K562 (cell line): ENCODE measurements around the gene SP6. TPM values are rescaled to one million over a fixed set of nuclear protein-coding genes. Genes with fewer than 3 reads are reported as not detected.

ENCODE experiments used
- HDAC1 ChIP-seq, 2 experiments: fragments of 450-650 bp; IDR thresholded peaks; 2 replicates each; pipeline ENCODE4 v1.6.1; 2016 to 2017; ENCODE audit warnings: inconsistent platforms in 1 of 2, mild to moderate bottlenecking in 1 of 2, moderate library complexity in 1 of 2
- KDM5B ChIP-seq: fragments of 200-600 bp; sonication (generic); IDR thresholded peaks from 2 replicates; pipeline ENCODE4 v1.6.1; 2012; ENCODE audit warnings: low read depth, mild to moderate bottlenecking, moderate library complexity, low read length, control low read depth, inconsistent platforms; ENCODE audit not compliant: insufficient replicate concordance
- NFYB ChIP-seq: IDR thresholded peaks from 2 replicates; pipeline ENCODE4 v1.6.1; 2011; ENCODE audit warnings: mild to moderate bottlenecking, moderate library complexity; ENCODE audit not compliant: insufficient read length; ENCODE audit errors: extremely low read depth
- NONO ChIP-seq, 2 experiments: fragments of 200-400 bp in 1 of 2; fragments of 450-650 bp in 1 of 2; formaldehyde crosslinking in 1 of 2; IDR thresholded peaks; 2 replicates each; pipeline ENCODE4 v1.6.1; 2017; ENCODE audit warnings: low read depth in 2 of 2, mild to moderate bottlenecking in 2 of 2, moderate library complexity in 2 of 2, low read length in 1 of 2
- OTX1 ChIP-seq: fragments of 450-650 bp; formaldehyde crosslinking; IDR thresholded peaks from 2 replicates; pipeline ENCODE4 v1.4.0; 2022; ENCODE audit warnings: mild to moderate bottlenecking
- POLR2A ChIP-seq: fragments of 450-650 bp; conservative IDR thresholded peaks from 2 replicates; pipeline ENCODE4 v1.6.1; 2016
- POLR2AphosphoS5 ChIP-seq: IDR thresholded peaks from 2 replicates; pipeline ENCODE4 v1.6.1; 2011; ENCODE audit warnings: mild to moderate bottlenecking, low read depth, low read length, moderate library complexity; ENCODE audit not compliant: control insufficient read depth, insufficient read depth
- POLR2G ChIP-seq: fragments of 200-400 bp; formaldehyde crosslinking; IDR thresholded peaks from 2 replicates; pipeline ENCODE4 v1.6.1; 2017; ENCODE audit warnings: low read depth, mild to moderate bottlenecking, antibody characterized with exemption, low read length, moderate library complexity
- SNIP1 ChIP-seq: fragments of 450-650 bp; IDR thresholded peaks from 2 replicates; pipeline ENCODE4 v1.7.1; 2017; ENCODE audit warnings: low read depth, mild to moderate bottlenecking
- SP1 ChIP-seq: sonication (generic); formaldehyde crosslinking; IDR thresholded peaks from 2 replicates; pipeline ENCODE4 v1.8.1; 2022; ENCODE audit warnings: mild to moderate bottlenecking, missing genetic modification reagents
- SRF ChIP-seq, 2 experiments: fragments of 250-450, 450-650 bp in 1 of 2; sonication (Bioruptor Pico) in 1 of 2; sonication (generic) in 1 of 2; formaldehyde crosslinking; IDR thresholded peaks; 2 replicates each; pipeline versions ENCODE4 v1.5.0 to v1.5.1; 2020 to 2022; ENCODE audit warnings: mild to moderate bottlenecking in 1 of 2, missing genetic modification reagents in 1 of 2
- TAF1 ChIP-seq: IDR thresholded peaks from 2 replicates; pipeline ENCODE4 v1.6.1; 2011; ENCODE audit warnings: mild to moderate bottlenecking, low read length, moderate library complexity; ENCODE audit not compliant: insufficient read depth, control insufficient read depth, severe bottlenecking; ENCODE audit errors: extremely low read depth
- TEAD1 ChIP-seq, 2 experiments: fragments of 450-650 bp in 1 of 2; sonication (generic) in 1 of 2; formaldehyde crosslinking; IDR thresholded peaks; 2 replicates each; pipeline versions ENCODE4 v1.4.0 to v1.8.0; 2020 to 2022; ENCODE audit warnings: mild to moderate bottlenecking in 2 of 2, missing genetic modification reagents in 1 of 2
- ZSCAN32 ChIP-seq: fragments of 450-650 bp; formaldehyde crosslinking; IDR thresholded peaks from 2 replicates; pipeline ENCODE4 v1.4.0; 2020; ENCODE audit warnings: mild to moderate bottlenecking, moderate library complexity
- polyA plus RNA-seq, 8 experiments: library from polyadenylated mRNA; depleted of rRNA in 4 of 8; stranded (reverse) in 5 of 8; unstranded in 3 of 8; fragments of >200 nt; fragmentation: Nextera tagmentation in 2 of 8; fragmentation: Illumina TruSeq in 1 of 8; extraction: Ambion mirVana in 2 of 8; extraction: Trizol in 1 of 8; gene quantifications; 2 replicates each; pipeline versions ENCODE4 v1.2.1 to v1.2.3, GENCODE V29; 2011 to 2014; ENCODE audit warnings: inconsistent platforms in 1 of 8, missing spikeins in 1 of 8
- total RNA-seq, 7 experiments: library from RNA; depleted of rRNA in 6 of 7; stranded (reverse); fragments of >200 nt in 6 of 7; fragmentation: Illumina TruSeq in 2 of 7; extraction: Trizol in 2 of 7; gene quantifications; 2 replicates each; pipeline versions ENCODE4 v1.2.1 to v1.2.3, GENCODE V29; 2011 to 2021; ENCODE audit warnings: low replicate concordance in 1 of 7
- TF ChIP-seq, protein P1 (sequence below), 3 experiments: fragments of 200-800 bp in 1 of 3; fragments of 250-450 bp in 1 of 3; fragments of 450-650 bp in 1 of 3; sonication (Bioruptor Pico) in 1 of 3; sonication (Bioruptor generic) in 1 of 3; formaldehyde crosslinking in 1 of 3; IDR thresholded peaks; 2 replicates each; pipeline versions ENCODE4 v1.6.1 to v1.8.0; 2016 to 2022; ENCODE audit warnings: mild to moderate bottlenecking in 2 of 3, missing genetic modification characterization in 2 of 3, missing compliant biosample characterization in 1 of 3, moderate library complexity in 1 of 3
- TF ChIP-seq, protein P2 (sequence below): sonication (generic); formaldehyde crosslinking; IDR thresholded peaks from 2 replicates; pipeline ENCODE4 v1.8.0; 2022; ENCODE audit warnings: mild to moderate bottlenecking, missing genetic modification reagents
- TF ChIP-seq, protein P3 (sequence below): fragments of 450-650 bp; IDR thresholded peaks from 2 replicates; pipeline ENCODE4 v1.6.1; 2016
- TF ChIP-seq, protein P4 (sequence below): fragments of 450-650 bp; IDR thresholded peaks from 2 replicates; pipeline ENCODE4 v1.6.1; 2016; ENCODE audit warnings: borderline replicate concordance

Gene SP6
- total and polyA plus RNA-seq, 9 of the 15 experiments (the other 6 are each of a cell fraction or from before 2014, with no cell fraction given): 0.11 to 7.9 (median 2.2) TPM

DNA sequence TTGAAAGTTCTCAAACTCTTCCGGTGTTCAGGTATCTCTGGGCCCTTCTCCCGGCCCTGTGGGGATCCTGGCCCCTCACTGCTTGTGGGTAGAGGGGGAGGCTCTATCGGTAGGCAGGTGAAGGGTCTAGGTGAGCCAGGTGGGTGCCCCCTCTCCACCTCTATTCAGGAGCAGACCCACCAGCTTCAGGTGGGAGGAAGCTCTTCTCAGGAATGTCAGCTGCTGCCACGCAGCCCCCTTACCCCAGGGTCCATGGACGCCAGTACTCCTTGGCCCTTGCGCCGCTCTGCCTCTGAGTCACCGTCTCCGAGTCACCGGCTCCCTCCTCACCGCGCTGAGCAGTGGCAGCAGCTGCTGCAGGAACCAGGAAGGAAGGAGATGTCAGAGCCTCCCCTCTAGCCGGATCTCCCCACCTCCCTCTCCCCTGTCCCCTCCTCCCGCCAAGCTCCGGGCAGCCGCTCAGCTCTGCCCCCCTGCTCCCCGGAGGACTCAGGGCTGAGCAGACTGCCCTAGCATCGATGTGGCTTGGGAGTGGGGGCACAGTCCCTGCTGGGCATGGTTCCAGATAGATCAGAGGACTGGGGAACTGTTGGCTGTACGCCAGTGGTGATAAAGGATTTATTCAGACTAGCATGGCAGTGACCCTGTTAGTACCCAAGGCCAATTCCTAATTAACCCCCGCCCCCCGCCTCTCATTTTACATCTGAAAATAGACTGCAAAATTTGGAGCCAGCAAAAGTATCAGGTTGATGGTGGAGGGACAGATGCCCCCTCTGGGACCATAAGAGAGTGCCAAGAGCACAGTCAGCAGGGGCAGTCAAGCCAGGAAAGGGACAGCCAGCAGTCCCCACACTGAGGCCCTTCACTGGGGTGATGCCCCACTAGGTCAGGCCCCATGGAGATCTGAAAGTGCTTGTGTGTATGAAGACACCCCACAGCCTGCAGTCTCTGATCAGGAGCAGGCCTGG, 29.3 kb downstream of the SP6 start, which contains the start of gene OSBPL7 (continued):
- TF ChIP-seq SRF (CRISPR knock-in tag; IDR thresholded peaks at IDR 0.05) (peak in 1 of 2 experiments; percentile 64; a peak in 1 of 4 replicates), HDAC1 (IDR thresholded peaks at IDR 0.05) (peak in 1 of 2 experiments; percentile 93; a peak in 2 of 4 replicates), TEAD1 (CRISPR knock-in tag; IDR thresholded peaks at IDR 0.05) (0 out of 4 replicates have a peak, but pooled peaks of 1 of the 2 experiments have one; percentile 41), KDM5B (peak; percentile 62), ZSCAN32 (CRISPR knock-in tag) (no peak), OTX1 (no peak), NONO (IDR thresholded peaks at IDR 0.05; ENCODE audit: low read depth in 2 of 2, low read length in 1 of 2) (no peak), SNIP1 (peak; percentile 79), POLR2AphosphoS5 (peak; percentile 76), POLR2G (peak; percentile 83), POLR2A (peak; percentile 80), SP1 (peak; percentile 36; the same call in 1 of the 2 replicates), NFYB (no peak), TAF1 (peak; percentile 82)
- TF ChIP-seq, protein P1, sequence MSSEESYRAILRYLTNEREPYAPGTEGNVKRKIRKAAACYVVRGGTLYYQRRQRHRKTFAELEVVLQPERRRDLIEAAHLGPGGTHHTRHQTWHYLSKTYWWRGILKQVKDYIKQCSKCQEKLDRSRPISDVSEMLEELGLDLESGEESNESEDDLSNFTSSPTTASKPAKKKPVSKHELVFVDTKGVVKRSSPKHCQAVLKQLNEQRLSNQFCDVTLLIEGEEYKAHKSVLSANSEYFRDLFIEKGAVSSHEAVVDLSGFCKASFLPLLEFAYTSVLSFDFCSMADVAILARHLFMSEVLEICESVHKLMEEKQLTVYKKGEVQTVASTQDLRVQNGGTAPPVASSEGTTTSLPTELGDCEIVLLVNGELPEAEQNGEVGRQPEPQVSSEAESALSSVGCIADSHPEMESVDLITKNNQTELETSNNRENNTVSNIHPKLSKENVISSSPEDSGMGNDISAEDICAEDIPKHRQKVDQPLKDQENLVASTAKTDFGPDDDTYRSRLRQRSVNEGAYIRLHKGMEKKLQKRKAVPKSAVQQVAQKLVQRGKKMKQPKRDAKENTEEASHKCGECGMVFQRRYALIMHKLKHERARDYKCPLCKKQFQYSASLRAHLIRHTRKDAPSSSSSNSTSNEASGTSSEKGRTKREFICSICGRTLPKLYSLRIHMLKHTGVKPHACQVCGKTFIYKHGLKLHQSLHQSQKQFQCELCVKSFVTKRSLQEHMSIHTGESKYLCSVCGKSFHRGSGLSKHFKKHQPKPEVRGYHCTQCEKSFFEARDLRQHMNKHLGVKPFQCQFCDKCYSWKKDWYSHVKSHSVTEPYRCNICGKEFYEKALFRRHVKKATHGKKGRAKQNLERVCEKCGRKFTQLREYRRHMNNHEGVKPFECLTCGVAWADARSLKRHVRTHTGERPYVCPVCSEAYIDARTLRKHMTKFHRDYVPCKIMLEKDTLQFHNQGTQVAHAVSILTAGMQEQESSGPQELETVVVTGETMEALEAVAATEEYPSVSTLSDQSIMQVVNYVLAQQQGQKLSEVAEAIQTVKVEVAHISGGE (CRISPR knock-in tag; IDR thresholded peaks at IDR 0.05): peak in 1 of 3 experiments; percentile 82; a peak in 2 of 6 replicates
- TF ChIP-seq, protein P2, sequence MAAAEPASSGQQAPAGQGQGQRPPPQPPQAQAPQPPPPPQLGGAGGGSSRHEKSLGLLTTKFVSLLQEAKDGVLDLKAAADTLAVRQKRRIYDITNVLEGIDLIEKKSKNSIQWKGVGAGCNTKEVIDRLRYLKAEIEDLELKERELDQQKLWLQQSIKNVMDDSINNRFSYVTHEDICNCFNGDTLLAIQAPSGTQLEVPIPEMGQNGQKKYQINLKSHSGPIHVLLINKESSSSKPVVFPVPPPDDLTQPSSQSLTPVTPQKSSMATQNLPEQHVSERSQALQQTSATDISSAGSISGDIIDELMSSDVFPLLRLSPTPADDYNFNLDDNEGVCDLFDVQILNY (CRISPR knock-in tag): no peak
- TF ChIP-seq, protein P3, sequence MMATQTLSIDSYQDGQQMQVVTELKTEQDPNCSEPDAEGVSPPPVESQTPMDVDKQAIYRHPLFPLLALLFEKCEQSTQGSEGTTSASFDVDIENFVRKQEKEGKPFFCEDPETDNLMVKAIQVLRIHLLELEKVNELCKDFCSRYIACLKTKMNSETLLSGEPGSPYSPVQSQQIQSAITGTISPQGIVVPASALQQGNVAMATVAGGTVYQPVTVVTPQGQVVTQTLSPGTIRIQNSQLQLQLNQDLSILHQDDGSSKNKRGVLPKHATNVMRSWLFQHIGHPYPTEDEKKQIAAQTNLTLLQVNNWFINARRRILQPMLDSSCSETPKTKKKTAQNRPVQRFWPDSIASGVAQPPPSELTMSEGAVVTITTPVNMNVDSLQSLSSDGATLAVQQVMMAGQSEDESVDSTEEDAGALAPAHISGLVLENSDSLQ: peak; percentile 81
- TF ChIP-seq, protein P4, sequence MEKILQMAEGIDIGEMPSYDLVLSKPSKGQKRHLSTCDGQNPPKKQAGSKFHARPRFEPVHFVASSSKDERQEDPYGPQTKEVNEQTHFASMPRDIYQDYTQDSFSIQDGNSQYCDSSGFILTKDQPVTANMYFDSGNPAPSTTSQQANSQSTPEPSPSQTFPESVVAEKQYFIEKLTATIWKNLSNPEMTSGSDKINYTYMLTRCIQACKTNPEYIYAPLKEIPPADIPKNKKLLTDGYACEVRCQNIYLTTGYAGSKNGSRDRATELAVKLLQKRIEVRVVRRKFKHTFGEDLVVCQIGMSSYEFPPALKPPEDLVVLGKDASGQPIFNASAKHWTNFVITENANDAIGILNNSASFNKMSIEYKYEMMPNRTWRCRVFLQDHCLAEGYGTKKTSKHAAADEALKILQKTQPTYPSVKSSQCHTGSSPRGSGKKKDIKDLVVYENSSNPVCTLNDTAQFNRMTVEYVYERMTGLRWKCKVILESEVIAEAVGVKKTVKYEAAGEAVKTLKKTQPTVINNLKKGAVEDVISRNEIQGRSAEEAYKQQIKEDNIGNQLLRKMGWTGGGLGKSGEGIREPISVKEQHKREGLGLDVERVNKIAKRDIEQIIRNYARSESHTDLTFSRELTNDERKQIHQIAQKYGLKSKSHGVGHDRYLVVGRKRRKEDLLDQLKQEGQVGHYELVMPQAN: peak; percentile 85
